Fibroblast of mammary gland (primary cell): Measurements from ENCODE around the gene BCOR.

Experiments used
- DNase-seq: peaks from one replicate; pipeline ENCODE4 v3.0.0-alpha.2; 2010; ENCODE audit warnings: low read depth
- H3K4me3 ChIP-seq: 2 replicates; pipeline ENCODE4 v1.5.1; 2011; ENCODE audit warnings: low read depth, mild to moderate bottlenecking, low read length, moderate library complexity; ENCODE audit not compliant: control insufficient read depth
- CTCF ChIP-seq: conservative IDR thresholded peaks from 2 replicates; pipeline ENCODE4 v1.5.1; 2011; ENCODE audit warnings: low read depth, low read length, inconsistent platforms; ENCODE audit not compliant: control insufficient read depth, insufficient read depth

Gene BCOR

DNA sequence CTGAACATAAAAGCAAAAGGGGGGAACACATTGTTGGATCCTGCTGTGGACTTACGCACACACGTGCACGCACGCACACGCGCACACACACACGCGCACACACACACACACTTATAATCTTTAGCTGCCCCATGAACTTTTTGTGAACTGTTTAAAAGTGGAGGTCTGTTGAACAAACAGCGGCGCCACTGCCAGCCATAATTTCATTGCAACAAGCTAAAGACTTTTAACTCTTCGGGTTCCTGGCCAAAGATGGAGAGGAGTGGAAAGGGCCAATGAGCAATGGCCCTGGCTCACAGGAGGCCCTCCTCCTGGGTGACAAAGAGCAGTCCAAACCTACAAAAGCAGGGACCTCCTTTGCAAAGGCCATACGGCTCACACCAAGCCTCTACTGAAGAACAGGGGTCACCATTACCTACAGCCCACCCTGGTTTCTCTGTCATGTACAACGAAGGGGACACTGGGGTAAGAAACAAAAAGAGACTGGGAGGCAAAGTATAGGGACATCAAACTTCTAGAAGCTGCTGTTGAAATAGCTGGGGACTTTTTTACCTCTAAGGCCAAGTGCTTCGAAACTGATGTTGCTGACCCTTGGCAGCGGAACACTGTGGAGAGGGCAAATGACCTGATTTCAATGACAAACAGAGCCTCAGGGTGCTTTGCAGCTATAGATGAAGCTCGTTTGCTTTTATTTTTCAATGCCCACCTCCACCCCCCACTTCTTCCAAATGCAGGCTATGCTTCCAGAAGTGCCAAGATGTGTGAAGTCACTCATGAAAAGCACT, 16.7 kb downstream of the BCOR start:
- H3K4me3 ChIP-seq, result no peak overlapping the region
- no peak for TF ChIP-seq CTCF
- no peak for DNase-seq

GRCh38 chrX:40079572-40079971, 18.2 kb downstream of the BCOR start:
- TF ChIP-seq CTCF, result no peak
- no peak for DNase-seq
- H3K4me3 ChIP-seq, result no peak overlapping the region

DNA sequence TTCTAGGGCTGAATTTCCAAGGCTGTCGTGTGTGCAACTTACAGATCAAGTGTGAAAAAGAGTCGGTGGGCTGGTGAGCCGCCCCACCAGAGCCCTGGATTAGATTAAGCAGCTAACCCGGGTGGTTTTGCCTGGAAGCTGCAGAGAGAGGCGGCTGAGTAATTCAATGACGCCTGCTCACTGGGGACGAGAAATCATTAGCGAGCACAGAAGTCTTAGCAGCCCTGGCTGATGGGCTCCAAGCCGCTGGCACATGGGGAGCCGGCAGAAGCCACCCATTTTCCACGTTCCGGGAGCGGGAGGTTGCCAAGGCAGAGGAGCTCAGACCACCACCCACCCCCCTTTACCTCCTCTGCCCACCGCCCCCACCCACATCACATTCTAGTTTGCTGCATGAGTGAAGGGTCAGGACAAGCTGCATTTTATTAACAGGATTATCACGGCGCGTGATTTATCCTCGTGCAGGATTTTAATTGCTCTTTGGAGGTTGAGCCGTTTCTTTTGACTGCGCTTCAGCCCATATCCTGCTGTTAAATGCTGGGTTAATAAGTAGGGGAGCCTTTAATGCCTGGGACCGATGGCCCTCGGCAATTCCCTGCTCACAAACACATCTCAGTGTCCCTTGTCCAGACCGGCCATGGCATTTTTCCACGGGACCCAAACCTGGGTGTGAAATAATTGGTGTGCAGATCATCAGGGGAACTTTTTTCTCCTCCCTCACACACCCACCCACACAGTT, 19.1 kb downstream of the BCOR start:
- TF ChIP-seq CTCF, result no peak
- DNase-seq, result no peak
- H3K4me3 ChIP-seq, result no peak overlapping the region

DNA sequence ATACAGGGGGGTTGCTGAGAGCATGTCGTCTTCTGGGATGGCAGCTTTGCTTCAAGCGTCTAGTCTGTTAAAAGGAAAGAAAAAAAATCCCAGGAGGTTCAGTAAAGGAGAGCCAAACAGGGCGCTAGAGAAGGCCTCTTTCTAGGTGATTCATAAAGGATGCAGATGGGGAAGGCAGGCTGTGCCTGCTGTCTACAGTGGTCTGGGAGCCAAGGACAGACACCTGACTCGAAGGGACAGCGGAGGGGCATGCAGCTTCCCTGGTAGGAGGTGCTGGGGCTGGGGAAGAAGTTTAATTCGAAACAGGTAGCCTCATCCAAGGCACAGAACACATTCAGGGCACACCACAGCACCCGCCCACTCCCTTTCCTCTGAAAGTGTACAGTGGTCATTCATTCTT, 19.9 kb downstream of the BCOR start:
- no peak for DNase-seq
- no peak for TF ChIP-seq CTCF
- H3K4me3 ChIP-seq, result no peak overlapping the region

- no peak overlapping the region for H3K4me3 ChIP-seq
- DNase-seq, result no peak
- no peak for TF ChIP-seq CTCF
Measured at GRCh38 chrX:40076750-40077575, 20.8 kb downstream of the BCOR start.

DNA sequence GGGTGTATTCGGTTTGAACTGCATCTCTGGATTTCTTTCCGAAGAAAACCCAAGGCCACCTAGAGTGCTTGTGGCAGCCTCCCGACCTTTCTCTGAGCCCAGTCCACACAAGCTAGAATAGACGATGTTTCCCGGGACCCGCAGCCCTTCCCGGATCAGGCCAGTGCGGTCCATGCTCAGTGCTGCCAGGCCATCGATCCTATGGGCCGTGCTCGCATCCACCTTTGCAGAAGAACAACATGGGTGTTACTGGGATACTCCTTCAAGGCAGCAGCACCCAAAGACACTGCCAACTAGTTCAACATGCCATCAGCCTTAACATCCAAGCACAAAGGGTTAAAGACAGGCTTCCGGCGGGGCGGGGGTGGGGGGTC, 22.8 kb downstream of the BCOR start:
- H3K4me3 ChIP-seq, result no peak overlapping the region
- TF ChIP-seq CTCF, result no peak
- DNase-seq, result no peak
